GM13977 (cell line): ENCODE results near the gene KRTAP4-7.
"Not testable (repeated sequence)": the region's sequence is repeated elsewhere in the genome, so short reads cannot be mapped to it uniquely, and the experiment has no call there.

ENCODE experiments used
- DNase-seq: peaks from one replicate; pipeline ENCODE4 v3.0.0; 2012; ENCODE audit warnings: low spot score
- in situ Hi-C: fragments of 300-500 bp; cut with MboI; formaldehyde crosslinking; loops from one replicate; pipeline ENCODE4 v1.12.0; 2022; ENCODE audit warnings: low sequenced_read_pairs, low pct_unique_long_range_greater_than_20kb, mixed read lengths, inconsistent platforms; ENCODE audit not compliant: unreplicated experiment
- TF ChIP-seq, protein P1 (sequence below): IDR thresholded peaks from 2 replicates; pipeline ENCODE4 v1.5.1; 2012; ENCODE audit warnings: mild to moderate bottlenecking, control low read depth; ENCODE audit not compliant: insufficient read depth; ENCODE audit errors: extremely low read depth, missing control alignments

KRTAP4-7 gene

DNA sequence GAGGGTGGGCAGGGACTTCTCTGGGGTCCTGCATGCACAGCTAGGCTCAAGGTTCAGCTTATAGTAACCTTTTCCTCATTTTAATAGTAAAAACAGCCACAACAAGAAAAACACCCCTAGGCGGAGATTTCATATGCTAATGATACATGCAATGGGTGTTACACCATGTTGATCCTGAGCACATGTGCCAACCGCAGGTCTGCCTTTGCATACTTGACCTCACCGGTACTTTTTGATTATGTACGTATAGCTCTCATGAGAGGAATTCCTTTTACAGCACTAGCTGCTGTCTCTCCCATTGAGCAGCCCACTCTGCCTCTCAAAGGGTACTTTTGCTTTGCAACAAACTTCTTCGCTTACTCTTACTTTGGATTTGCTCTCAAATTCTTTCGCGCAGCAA is 12.1 kb downstream of the KRTAP4-7 start:
- TF ChIP-seq, protein P1, sequence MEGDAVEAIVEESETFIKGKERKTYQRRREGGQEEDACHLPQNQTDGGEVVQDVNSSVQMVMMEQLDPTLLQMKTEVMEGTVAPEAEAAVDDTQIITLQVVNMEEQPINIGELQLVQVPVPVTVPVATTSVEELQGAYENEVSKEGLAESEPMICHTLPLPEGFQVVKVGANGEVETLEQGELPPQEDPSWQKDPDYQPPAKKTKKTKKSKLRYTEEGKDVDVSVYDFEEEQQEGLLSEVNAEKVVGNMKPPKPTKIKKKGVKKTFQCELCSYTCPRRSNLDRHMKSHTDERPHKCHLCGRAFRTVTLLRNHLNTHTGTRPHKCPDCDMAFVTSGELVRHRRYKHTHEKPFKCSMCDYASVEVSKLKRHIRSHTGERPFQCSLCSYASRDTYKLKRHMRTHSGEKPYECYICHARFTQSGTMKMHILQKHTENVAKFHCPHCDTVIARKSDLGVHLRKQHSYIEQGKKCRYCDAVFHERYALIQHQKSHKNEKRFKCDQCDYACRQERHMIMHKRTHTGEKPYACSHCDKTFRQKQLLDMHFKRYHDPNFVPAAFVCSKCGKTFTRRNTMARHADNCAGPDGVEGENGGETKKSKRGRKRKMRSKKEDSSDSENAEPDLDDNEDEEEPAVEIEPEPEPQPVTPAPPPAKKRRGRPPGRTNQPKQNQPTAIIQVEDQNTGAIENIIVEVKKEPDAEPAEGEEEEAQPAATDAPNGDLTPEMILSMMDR: no peak
- DNase-seq: no peak
- in situ Hi-C loops: no loop called here

DNA sequence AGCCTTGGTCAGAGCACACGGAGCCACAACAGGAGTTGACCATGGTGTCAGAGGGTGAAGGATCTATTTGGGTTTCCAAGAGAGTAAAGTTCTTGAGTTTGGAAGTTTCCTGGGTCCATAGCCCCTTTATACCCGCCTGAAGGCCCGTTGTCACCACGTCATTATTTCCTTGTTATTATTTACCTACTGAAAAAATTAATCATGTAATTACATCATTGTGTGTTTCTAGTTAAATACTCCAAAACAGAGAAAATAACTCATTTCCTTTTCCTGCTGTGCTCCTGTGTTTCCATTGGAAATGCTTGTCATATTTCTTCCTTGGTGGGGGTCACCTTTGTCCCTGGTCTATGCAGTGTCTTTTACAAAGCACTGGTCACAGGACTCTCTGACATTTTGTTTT is 14.1 kb downstream of the KRTAP4-7 start, which contains the start of gene KRTAP4-8:
Gene KRTAP4-8 (minus strand): TSS at position 101 of the 400 bp plus-strand sequence. CDS start 58 bp downstream, at position 43.
- TF ChIP-seq, protein P1: no peak
- in situ Hi-C loops: no loop called here
- no peak for DNase-seq

DNA sequence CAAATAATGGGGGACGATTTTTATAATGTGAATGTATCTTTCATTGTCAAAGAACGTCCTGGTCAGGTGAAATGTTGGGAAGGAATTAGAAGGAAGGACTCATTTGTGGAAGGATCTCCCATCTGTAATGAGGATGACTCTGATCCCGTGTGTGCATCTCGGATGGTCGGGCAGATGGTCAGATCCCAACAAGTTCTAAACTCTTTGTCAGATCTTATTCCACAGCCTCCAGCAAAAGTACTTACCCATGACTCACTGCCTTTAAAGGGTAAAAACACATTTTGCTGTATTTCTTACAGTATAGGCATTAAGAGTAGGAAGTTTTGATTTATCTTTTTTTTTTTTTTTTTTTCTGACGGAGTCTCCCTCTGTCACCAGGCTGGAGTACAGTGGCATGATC is 14.5 kb downstream of the KRTAP4-7 start:
- in situ Hi-C loops: no loop called here
- DNase-seq: no peak
- TF ChIP-seq, protein P1: no peak

DNA sequence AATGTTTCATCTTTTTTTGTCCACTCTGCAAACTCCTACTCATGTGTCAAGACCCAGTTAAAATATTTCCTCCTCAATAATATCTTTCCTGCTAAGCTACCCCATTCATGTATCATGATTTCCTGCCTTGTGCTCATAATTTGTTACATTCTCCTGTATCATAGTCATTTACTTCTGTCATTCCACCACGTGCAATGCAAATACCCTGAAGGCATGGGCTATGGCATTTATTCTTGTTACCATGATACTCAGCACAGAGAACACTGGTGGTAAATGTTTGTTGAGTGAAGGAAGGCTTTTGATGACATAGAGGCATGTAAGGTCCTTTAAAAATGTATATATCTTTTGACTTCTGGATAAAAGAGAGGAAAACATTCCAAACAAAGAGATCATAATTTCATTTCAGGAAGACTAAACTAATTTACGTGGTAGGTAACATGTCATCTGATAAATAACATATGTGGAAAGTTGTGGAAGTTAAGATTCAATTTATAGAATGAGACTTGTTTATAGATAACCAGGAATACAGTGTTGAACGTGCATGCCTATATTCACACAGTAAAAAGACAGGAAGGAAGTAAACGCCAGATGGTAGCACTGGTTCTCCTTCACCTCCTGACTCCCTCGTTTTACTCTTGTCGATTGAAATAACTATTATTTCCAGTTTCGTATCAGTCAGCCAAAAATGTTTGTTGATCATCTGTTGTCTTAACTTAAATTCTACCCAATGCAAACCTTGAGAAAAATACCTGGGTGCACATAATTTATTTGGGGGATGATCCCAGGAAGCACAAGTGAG is 15.9 kb downstream of the KRTAP4-7 start:
- in situ Hi-C loops, DNase-seq: not testable (repeated sequence)

DNA sequence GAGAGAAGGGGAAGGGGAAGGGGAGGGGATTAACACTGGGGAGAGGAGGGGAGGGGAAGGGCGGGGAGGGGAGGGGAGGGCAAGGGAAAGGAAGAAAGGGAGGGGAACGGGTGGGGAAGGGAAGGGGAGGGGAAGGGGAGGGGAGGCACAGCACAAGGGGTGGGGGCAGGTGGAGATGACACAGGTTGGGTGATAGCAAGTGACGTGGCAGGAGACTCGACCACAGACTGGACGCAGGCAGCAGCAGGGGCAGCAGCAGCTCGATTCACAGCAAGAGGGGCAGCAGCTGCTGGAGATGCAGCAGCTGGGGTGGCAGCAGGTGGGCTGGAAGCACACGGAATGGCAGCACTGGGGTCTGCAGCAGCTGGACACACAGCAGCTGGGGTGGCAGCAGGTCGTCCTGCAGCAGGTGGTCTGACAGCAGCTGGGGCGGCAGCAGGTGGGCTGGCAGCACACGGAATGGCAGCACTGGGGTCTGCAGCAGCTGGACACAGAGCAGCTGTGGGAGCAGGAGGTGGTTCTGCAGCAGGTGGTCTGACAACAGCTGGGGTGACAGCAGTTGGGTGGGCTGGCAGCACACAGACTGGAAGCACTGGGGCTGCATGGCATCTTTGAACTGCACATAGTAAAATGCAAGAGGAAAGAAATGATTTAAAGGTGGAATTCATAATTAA is 17.8 kb downstream of the KRTAP4-7 start, which contains the start of gene KRTAP4-16:
Gene KRTAP4-16 (minus strand): TSS at position 624 of the 674 bp plus-strand sequence. CDS start 0 bp downstream, at position 624.
- in situ Hi-C loops: no loop called here
- TF ChIP-seq, protein P1: no peak
- no peak for DNase-seq

DNA sequence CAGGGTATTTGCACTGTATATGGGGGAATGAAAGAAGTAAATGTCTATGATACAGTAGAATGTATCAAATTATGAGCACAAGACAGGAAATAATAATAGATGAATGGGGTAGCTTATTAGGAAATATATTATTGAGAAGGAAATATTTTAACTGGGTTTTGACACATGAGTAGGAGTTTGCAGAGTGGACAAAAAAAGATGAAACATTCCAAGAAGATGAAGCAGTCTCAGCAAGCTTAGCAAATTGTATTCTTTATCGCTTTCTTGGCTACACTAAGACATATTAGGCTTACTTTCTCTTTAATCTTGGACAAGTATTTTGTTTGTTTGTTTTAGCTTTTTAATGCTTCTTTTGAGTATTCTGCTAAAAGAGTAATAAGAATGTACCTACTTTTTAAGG is 19.9 kb downstream of the KRTAP4-7 start:
- TF ChIP-seq, protein P1: no peak
- in situ Hi-C loops: no loop called here

DNA sequence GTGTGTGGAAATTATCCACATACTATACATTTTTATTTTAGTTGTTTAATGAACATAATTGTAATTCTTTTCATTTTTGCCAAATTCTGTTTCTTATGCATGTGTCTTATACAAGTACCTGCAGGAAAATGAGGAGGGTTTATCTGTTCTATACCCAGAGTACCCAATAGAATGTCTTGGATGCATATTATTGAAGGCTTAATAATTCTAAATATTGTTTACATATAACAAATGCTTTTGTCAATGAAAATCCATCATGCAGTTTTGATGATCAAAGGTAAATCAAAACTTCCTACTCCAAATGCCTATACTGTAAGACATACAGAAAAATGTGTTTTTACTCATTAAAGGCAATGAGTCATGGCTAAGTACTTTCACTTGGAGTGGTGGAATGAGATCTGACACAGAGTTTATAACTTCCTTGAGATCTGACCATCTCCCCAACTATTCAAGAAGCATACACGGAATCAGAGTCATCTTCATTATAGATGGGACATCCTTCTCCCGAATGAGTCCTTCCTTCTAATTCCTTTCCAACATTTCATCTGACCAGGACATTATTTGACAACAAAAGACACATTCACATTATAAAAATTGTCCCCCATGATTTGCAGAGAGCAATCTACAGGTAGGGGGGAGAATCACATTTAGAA is 20.6 kb downstream of the KRTAP4-7 start:
- DNase-seq, in situ Hi-C loops: not testable (repeated sequence)

More for the DNA sequence above, 19.9 kb downstream of the KRTAP4-7 start:
- DNase-seq: no peak

DNA sequence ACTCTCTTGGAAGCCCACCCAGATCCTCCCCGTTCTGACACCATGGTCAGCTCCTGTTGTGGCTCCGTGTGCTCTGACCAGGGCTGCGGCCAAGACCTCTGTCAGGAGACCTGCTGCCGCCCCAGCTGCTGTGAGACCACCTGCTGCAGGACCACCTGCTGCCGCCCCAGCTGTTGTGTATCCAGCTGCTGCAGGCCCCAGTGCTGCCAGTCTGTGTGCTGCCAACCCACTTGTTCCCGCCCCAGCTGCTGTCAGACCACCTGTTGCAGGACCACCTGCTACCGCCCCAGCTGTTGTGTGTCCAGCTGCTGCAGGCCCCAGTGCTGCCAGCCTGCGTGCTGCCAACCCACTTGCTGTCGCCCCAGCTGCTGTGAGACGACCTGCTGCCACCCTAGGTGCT is 21.4 kb downstream of the KRTAP4-7 start, which contains the start of gene KRTAP4-9:
Gene KRTAP4-9 (plus strand): TSS at position 43 of the 400 bp plus-strand sequence. CDS start 0 bp downstream, at position 43.
- in situ Hi-C loops, DNase-seq: not testable (repeated sequence)
